Liver (tissue), 9 donors: ENCODE results near the gene RNF112. TPM values are rescaled to one million over a fixed set of nuclear protein-coding genes. Genes with fewer than 3 reads are reported as not detected.

Experiments
- DNase-seq: peaks from one replicate; pipeline ENCODE4 v3.0.0-alpha.2; 2017; ENCODE audit warnings: low spot score
- H3K27ac ChIP-seq, 2 donors: one replicate each; pipeline ENCODE4 v1.7.0; 2013; ENCODE audit warnings: inconsistent platforms in 2 of 2, low read length in 2 of 2, control low read depth in 1 of 2, low read depth in 1 of 2, mild to moderate bottlenecking in 1 of 2
- H3K27me3 ChIP-seq, 4 donors: one replicate each; pipeline versions ENCODE4 v1.6.1 to v1.7.0; 2013; ENCODE audit warnings: low read length in 3 of 4, inconsistent platforms in 1 of 4, mild to moderate bottlenecking in 1 of 4, moderate library complexity in 1 of 4; ENCODE audit not compliant: control insufficient read depth in 4 of 4, insufficient read depth in 4 of 4
- H3K36me3 ChIP-seq, 4 donors: one replicate each; pipeline versions ENCODE4 v1.6.1 to v1.7.0; 2013; ENCODE audit warnings: low read length in 3 of 4, mild to moderate bottlenecking in 3 of 4, low read depth in 1 of 4, moderate library complexity in 1 of 4; ENCODE audit not compliant: control insufficient read depth in 4 of 4, insufficient read depth in 3 of 4
- H3K4me1 ChIP-seq, 4 donors: one replicate each; pipeline versions ENCODE4 v1.6.1 to v1.7.0; 2013; ENCODE audit warnings: low read length in 3 of 4, mild to moderate bottlenecking in 3 of 4, moderate library complexity in 1 of 4; ENCODE audit not compliant: control insufficient read depth in 4 of 4, insufficient read depth in 4 of 4
- H3K4me3 ChIP-seq, 3 donors: one replicate each; pipeline versions ENCODE4 v1.6.1 to v1.7.0; 2013; ENCODE audit warnings: low read length in 3 of 3, control low read depth in 1 of 3, low read depth in 1 of 3, mild to moderate bottlenecking in 1 of 3
- H3K9ac ChIP-seq, 2 donors: one replicate each; pipeline ENCODE4 v1.7.0; 2013; ENCODE audit warnings: low read length in 2 of 2, mild to moderate bottlenecking in 2 of 2, moderate library complexity in 2 of 2, control low read depth in 1 of 2, low read depth in 1 of 2
- H3K9me3 ChIP-seq, 4 donors: one replicate each; pipeline versions ENCODE4 v1.6.1 to v1.7.0; 2013; ENCODE audit warnings: low read length in 3 of 4; ENCODE audit not compliant: control insufficient read depth in 4 of 4
- ATF3 ChIP-seq: IDR thresholded peaks from 2 replicates; pipeline ENCODE4 v1.6.1; 2016; ENCODE audit warnings: antibody characterized with exemption
- EGR1 ChIP-seq, 2 donors: IDR thresholded peaks; 2 replicates each; pipeline ENCODE4 v1.6.1; 2016 to 2018; ENCODE audit warnings: antibody characterized with exemption in 2 of 2, low read depth in 2 of 2
- FOXA1 ChIP-seq: IDR thresholded peaks from 2 replicates; pipeline ENCODE4 v1.6.1; 2016; ENCODE audit warnings: antibody characterized with exemption
- FOXA2 ChIP-seq: IDR thresholded peaks from 2 replicates; pipeline ENCODE4 v1.6.1; 2016; ENCODE audit warnings: antibody characterized with exemption
- GABPA ChIP-seq, 2 donors: IDR thresholded peaks in 1 of 2; conservative IDR thresholded peaks in 1 of 2; 2 replicates each; pipeline ENCODE4 v1.6.1; 2016; ENCODE audit warnings: antibody characterized with exemption in 2 of 2, mild to moderate bottlenecking in 1 of 2, moderate library complexity in 1 of 2
- HNF4A ChIP-seq, 2 donors: conservative IDR thresholded peaks; 2 replicates each; pipeline ENCODE4 v1.6.1; 2016; ENCODE audit warnings: antibody characterized with exemption in 2 of 2, mild to moderate bottlenecking in 2 of 2
- HNF4G ChIP-seq: IDR thresholded peaks from 2 replicates; pipeline ENCODE4 v1.6.1; 2016; ENCODE audit warnings: antibody characterized with exemption
- JUND ChIP-seq, 2 donors: IDR thresholded peaks; 2 replicates each; pipeline ENCODE4 v1.6.1; 2016; ENCODE audit warnings: antibody characterized with exemption in 2 of 2
- MAX ChIP-seq: IDR thresholded peaks from 2 replicates; pipeline ENCODE4 v1.6.1; 2016; ENCODE audit warnings: antibody characterized with exemption
- NR2F2 ChIP-seq: IDR thresholded peaks from 2 replicates; pipeline ENCODE4 v1.6.1; 2016; ENCODE audit warnings: antibody characterized with exemption
- RAD21 ChIP-seq, 2 donors: IDR thresholded peaks; 2 replicates each; pipeline ENCODE4 v1.6.1; 2016; ENCODE audit warnings: antibody characterized with exemption in 2 of 2, mild to moderate bottlenecking in 2 of 2
- RXRA ChIP-seq, 2 donors: IDR thresholded peaks; 2 replicates each; pipeline ENCODE4 v1.6.1; 2017 to 2018; ENCODE audit warnings: antibody characterized with exemption in 2 of 2, mild to moderate bottlenecking in 1 of 2
- SP1 ChIP-seq: IDR thresholded peaks from 2 replicates; pipeline ENCODE4 v1.6.1; 2018; ENCODE audit warnings: antibody characterized with exemption, mild to moderate bottlenecking
- TAF1 ChIP-seq: conservative IDR thresholded peaks from 2 replicates; pipeline ENCODE4 v1.6.1; 2016; ENCODE audit warnings: antibody characterized with exemption, mild to moderate bottlenecking
- YY1 ChIP-seq: IDR thresholded peaks from 2 replicates; pipeline ENCODE4 v1.6.1; 2016; ENCODE audit warnings: antibody characterized with exemption, mild to moderate bottlenecking
- ZBTB33 ChIP-seq: IDR thresholded peaks from 2 replicates; pipeline ENCODE4 v1.6.1; 2016; ENCODE audit warnings: antibody characterized with exemption
- WGBS: extraction: QIAGEN DNeasy Blood & Tissue Kit; methylation state at CpG from one replicate; pipeline ENCODE4 v1.1.7; 2013; 5-methylcytosine and 5-hydroxymethylcytosine counted together
- polyA plus RNA-seq, 2 donors: library from polyadenylated mRNA; stranded (reverse) in 1 of 2; unstranded in 1 of 2; fragments of 200-250 nt in 1 of 2; fragments of >200 nt in 1 of 2; fragmentation: Nextera tagmentation in 1 of 2; extraction: Ambion mirVana in 1 of 2; gene quantifications; one replicate each; pipeline versions ENCODE4 v1.2.1 to v1.2.3, GENCODE V29; 2013 to 2015
- total RNA-seq, 2 donors: library from RNA; depleted of rRNA; stranded (reverse); fragments of >200 nt; gene quantifications; one replicate each; pipeline ENCODE4 v1.2.3, GENCODE V29; 2014
- TF ChIP-seq, protein P1 (sequence below): fragments of 150-350 bp; IDR thresholded peaks from 2 replicates; pipeline ENCODE4 v1.5.1; 2017; ENCODE audit warnings: improper control_type of control experiment, low read depth, low read length; ENCODE audit not compliant: missing input control
- TF ChIP-seq, protein P2 (sequence below): IDR thresholded peaks from 2 replicates; pipeline ENCODE4 v1.6.1; 2016; ENCODE audit warnings: antibody characterized with exemption, mild to moderate bottlenecking
- donor health status: healthy.
- donor health status: healthy.
- donor health status: healthy.
- donor health status: healthy.
- donor health status: healthy.

RNF112 gene
- total and polyA plus RNA-seq, 4 donors, result 0.04 to 0.42 (median 0.20) TPM

DNA sequence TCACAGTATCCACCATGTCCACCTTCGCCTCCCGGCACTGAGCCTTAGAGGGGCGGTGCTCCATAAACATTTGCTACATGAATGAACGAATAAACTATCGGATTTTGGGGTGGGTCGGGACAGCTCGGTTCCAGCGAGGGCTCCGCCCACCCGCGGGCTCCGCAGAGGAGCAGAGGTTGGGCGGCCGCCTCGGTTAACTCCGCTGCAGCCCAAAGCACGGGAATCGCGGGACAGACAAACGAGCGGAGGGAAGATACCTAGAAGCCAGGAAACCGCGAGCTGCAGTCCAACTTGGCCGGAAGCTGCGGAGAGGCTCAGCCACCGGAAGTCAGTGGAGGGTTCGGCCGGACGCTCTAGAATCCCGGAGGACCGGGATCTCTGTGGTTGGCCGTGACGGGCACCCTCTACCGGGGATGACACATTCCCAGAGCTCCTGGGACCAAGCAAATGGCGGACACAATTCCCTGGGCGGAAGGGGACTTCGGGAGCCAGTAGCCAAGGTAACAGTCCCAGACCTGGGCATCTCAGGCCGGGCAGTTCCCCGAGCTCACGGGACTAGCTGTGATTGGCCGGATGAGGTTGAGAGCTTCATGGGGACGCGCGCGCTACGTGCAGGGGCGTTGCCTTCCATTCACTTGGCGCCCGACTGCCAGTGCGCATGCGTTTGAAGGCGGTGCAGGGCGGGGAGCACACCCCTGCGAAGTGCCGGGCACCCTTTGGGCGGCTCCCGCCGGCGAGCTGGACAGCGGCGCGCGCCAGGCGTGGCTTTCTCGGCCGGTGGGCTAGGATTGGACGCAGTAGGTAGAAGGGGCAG, 33.2 kb upstream of the RNF112 start:
- H3K9me3 ChIP-seq, result no peaks in the 10 kb centered on the region
- H3K27ac ChIP-seq, result peak overlapping the region; percentile 95 to 97
- H3K4me3 ChIP-seq, result peak overlapping the region; percentile 82 to 92 (median 86)
- peak overlapping the region; percentile 71 to 89 for H3K9ac ChIP-seq
- no peaks in the 10 kb centered on the region for H3K27me3 ChIP-seq
- H3K36me3 ChIP-seq, result peaks cover 4 to 9% (median 7%) of the 10 kb centered on the region in 4 donors
- peak; percentile 96 for DNase-seq
- WGBS, result under 1% methylated on average over 67 of the region's 67 CpGs
- H3K4me1 ChIP-seq, result peaks cover 6 to 21% (median 14%) of the 10 kb centered on the region in 4 donors
- TF ChIP-seq FOXA2, result no peak
- peak in 1 of 2 donors; percentile 49 for TF ChIP-seq EGR1 (IDR thresholded peaks at IDR 0.05; ENCODE audit: low read depth in 2 of 2)
- TF ChIP-seq JUND (IDR thresholded peaks at IDR 0.05), result peak in 1 of 2 donors; percentile 18
- no peak for TF ChIP-seq NR2F2
- peak; percentile 6 to 47 for TF ChIP-seq RXRA (IDR thresholded peaks at IDR 0.05)
- TF ChIP-seq, protein P1, sequence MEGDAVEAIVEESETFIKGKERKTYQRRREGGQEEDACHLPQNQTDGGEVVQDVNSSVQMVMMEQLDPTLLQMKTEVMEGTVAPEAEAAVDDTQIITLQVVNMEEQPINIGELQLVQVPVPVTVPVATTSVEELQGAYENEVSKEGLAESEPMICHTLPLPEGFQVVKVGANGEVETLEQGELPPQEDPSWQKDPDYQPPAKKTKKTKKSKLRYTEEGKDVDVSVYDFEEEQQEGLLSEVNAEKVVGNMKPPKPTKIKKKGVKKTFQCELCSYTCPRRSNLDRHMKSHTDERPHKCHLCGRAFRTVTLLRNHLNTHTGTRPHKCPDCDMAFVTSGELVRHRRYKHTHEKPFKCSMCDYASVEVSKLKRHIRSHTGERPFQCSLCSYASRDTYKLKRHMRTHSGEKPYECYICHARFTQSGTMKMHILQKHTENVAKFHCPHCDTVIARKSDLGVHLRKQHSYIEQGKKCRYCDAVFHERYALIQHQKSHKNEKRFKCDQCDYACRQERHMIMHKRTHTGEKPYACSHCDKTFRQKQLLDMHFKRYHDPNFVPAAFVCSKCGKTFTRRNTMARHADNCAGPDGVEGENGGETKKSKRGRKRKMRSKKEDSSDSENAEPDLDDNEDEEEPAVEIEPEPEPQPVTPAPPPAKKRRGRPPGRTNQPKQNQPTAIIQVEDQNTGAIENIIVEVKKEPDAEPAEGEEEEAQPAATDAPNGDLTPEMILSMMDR, result no peak
- TF ChIP-seq HNF4G, result no peak
- peak; percentile 94 to 97 for TF ChIP-seq GABPA (IDR thresholded peaks at IDR 0.05 in 1 of 2, conservative IDR thresholded peaks at IDR 0.05 in 1 of 2)
- peak; percentile 24 for TF ChIP-seq MAX
- no peak for TF ChIP-seq ATF3
- no peak for TF ChIP-seq FOXA1
- TF ChIP-seq RAD21 (IDR thresholded peaks at IDR 0.05), result peak in 1 of 2 donors; percentile 14
- TF ChIP-seq ZBTB33, result peak; percentile 80
- peak; percentile 78 for TF ChIP-seq TAF1
- TF ChIP-seq, protein P2, sequence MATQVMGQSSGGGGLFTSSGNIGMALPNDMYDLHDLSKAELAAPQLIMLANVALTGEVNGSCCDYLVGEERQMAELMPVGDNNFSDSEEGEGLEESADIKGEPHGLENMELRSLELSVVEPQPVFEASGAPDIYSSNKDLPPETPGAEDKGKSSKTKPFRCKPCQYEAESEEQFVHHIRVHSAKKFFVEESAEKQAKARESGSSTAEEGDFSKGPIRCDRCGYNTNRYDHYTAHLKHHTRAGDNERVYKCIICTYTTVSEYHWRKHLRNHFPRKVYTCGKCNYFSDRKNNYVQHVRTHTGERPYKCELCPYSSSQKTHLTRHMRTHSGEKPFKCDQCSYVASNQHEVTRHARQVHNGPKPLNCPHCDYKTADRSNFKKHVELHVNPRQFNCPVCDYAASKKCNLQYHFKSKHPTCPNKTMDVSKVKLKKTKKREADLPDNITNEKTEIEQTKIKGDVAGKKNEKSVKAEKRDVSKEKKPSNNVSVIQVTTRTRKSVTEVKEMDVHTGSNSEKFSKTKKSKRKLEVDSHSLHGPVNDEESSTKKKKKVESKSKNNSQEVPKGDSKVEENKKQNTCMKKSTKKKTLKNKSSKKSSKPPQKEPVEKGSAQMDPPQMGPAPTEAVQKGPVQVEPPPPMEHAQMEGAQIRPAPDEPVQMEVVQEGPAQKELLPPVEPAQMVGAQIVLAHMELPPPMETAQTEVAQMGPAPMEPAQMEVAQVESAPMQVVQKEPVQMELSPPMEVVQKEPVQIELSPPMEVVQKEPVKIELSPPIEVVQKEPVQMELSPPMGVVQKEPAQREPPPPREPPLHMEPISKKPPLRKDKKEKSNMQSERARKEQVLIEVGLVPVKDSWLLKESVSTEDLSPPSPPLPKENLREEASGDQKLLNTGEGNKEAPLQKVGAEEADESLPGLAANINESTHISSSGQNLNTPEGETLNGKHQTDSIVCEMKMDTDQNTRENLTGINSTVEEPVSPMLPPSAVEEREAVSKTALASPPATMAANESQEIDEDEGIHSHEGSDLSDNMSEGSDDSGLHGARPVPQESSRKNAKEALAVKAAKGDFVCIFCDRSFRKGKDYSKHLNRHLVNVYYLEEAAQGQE, result peak; percentile 97
- TF ChIP-seq SP1, result peak; percentile 83
- TF ChIP-seq HNF4A (conservative IDR thresholded peaks at IDR 0.05), result no peak
- peak; percentile 95 for TF ChIP-seq YY1
